ENCODE measurements around the gene NOXRED1.

The NOXRED1 gene

GRCh38 chr14:77344377-77344996 lies 78.8 kb downstream of the NOXRED1 start:
- DNase-seq, result no peak

Measured in amygdala (tissue), 56 donors.